ENCODE data around the gene CERS6. TPM values are rescaled to one million over a fixed set of nuclear protein-coding genes. Genes with fewer than 3 reads are reported as not detected.

Gene CERS6
- total and polyA plus RNA-seq, 10 donors = 2.5 to 22.3 (median 12.8) TPM

DNA sequence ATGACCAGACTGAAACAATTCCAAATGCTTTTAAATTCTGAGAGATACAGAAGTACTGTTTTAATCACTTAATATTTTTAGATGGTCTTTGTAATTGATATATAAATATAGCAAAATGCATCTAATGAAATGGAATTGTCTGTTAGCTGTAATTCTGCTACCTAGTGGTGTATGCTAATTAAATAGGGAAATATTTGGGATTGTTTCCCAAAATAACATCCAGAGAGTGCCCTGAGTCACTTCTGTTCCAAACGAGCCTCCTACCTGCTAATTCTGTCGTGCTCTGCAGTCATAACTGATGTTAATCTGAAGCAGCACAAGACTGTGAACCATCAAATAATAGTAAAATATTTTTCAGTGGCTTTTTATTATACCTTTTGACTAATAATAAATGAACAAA is 274.9 kb downstream of the CERS6 start:
- Histone ChIP-seq H3K27me3 (replicated peaks in 1 of 7) (no peaks in the 10 kb centered on the region), H3K36me3 (no peaks in the 10 kb centered on the region), H3K4me3 (no peak overlapping the region), H3K27ac (no peak overlapping the region), H3K9me3 (no peaks in the 10 kb centered on the region), H3K4me1 (no peaks in the 10 kb centered on the region)
- intact Hi-C loops (cut with DNase I; ENCODE audit: low total_unique reads) = no loop called here
- 79 to 91% (median 85%) methylated on average over 2 of the region's 2 CpGs for WGBS, 5 donors
- TF ChIP-seq POLR2AphosphoS5 (IDR thresholded peaks at IDR 0.05) (no peak), POLR2A (IDR thresholded peaks at IDR 0.05) (no peak)
- TF ChIP-seq, protein P1, sequence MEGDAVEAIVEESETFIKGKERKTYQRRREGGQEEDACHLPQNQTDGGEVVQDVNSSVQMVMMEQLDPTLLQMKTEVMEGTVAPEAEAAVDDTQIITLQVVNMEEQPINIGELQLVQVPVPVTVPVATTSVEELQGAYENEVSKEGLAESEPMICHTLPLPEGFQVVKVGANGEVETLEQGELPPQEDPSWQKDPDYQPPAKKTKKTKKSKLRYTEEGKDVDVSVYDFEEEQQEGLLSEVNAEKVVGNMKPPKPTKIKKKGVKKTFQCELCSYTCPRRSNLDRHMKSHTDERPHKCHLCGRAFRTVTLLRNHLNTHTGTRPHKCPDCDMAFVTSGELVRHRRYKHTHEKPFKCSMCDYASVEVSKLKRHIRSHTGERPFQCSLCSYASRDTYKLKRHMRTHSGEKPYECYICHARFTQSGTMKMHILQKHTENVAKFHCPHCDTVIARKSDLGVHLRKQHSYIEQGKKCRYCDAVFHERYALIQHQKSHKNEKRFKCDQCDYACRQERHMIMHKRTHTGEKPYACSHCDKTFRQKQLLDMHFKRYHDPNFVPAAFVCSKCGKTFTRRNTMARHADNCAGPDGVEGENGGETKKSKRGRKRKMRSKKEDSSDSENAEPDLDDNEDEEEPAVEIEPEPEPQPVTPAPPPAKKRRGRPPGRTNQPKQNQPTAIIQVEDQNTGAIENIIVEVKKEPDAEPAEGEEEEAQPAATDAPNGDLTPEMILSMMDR (IDR thresholded peaks at IDR 0.05 in 8 of 11, conservative IDR thresholded peaks at IDR 0.05 in 3 of 11) = no peak
- DNase-seq = no peak

DNA sequence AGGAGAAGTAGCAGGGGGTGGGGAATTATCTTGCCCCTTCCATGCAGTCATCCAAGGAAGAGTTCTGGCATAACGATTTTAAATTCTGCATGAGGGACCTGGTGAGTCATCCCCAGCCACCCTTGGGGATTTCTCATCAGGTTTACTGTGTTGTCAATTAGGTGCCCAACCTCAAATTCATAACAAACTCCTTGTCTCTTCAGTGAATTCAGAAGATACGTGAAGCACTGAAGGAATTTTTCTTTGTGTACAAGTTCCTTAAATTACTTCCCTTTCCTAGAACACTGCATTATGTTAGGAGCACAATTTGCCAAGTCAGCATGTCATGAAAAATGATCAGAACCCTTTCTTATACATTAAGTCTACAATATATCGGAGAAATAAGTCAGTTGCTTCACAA is 275.5 kb downstream of the CERS6 start:
- no peak overlapping the region for H3K27ac ChIP-seq
- no peaks in the 10 kb centered on the region for H3K27me3 ChIP-seq (replicated peaks in 1 of 7)
- H3K9me3 ChIP-seq = no peaks in the 10 kb centered on the region
- WGBS, 5 donors = 55 to 76% (median 70%) methylated on average over 3 of the region's 3 CpGs
- no peaks in the 10 kb centered on the region for H3K4me1 ChIP-seq
- no peaks in the 10 kb centered on the region for H3K36me3 ChIP-seq
- DNase-seq = no peak
- TF ChIP-seq POLR2AphosphoS5 (IDR thresholded peaks at IDR 0.05) (no peak), POLR2A (IDR thresholded peaks at IDR 0.05) (no peak)
- TF ChIP-seq, protein P1 (IDR thresholded peaks at IDR 0.05 in 8 of 11, conservative IDR thresholded peaks at IDR 0.05 in 3 of 11) = no peak
- no peak overlapping the region for H3K4me3 ChIP-seq
- intact Hi-C loops (cut with DNase I; ENCODE audit: low total_unique reads) = no loop called here

DNA sequence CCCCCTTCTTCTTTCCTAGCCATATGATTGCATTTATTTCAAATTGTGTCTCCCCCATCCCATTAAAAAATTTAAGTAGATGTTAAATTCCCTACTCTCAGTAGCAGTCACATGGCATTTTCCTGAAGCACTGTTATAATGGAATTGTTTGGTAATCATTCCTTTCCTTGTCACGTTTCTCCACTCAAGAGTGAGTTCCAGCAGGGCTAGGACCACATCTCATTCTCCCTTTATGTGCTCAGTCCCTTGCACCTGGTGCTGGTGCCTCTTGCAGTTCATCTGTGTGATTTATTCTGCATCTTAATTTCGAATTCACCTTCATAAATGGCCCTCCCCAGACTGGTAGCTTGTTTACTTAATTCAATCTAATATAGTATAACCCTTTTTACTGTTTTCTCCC is 276.0 kb downstream of the CERS6 start:
- DNase-seq = no peak
- intact Hi-C loops (cut with DNase I; ENCODE audit: low total_unique reads) = no loop called here
- Histone ChIP-seq H3K4me3 (no peak overlapping the region), H3K27me3 (replicated peaks in 1 of 7) (no peaks in the 10 kb centered on the region), H3K27ac (no peak overlapping the region), H3K9me3 (no peaks in the 10 kb centered on the region), H3K4me1 (no peaks in the 10 kb centered on the region), H3K36me3 (no peaks in the 10 kb centered on the region)
- no peak for TF ChIP-seq POLR2A (IDR thresholded peaks at IDR 0.05)
- TF ChIP-seq, protein P1 (IDR thresholded peaks at IDR 0.05 in 8 of 11, conservative IDR thresholded peaks at IDR 0.05 in 3 of 11) = no peak
- TF ChIP-seq POLR2AphosphoS5 (IDR thresholded peaks at IDR 0.05) = no peak
- 75 to 92% (median 83%) methylated on average over 2 of the region's 2 CpGs for WGBS, 5 donors

DNA sequence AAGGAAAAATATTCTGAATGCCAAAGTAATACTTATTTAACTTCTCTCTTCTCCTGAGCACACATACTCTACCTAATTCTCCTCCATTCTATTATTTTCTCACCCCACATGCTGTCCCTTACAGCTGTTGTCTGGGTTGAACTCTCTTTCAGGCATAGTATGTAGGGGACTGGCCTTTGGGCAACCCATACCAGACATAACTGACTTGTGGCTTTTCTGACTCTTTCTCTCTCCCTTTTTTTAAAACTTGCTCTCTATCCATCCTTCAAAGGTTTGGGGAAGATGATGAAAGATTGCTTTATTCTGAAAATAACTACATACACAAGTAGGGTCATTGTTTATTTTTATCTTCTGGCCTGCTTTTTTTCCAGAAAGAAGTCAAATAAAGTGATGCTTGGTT is 276.4 kb downstream of the CERS6 start:
- DNase-seq = no peak
- no peaks in the 10 kb centered on the region for H3K36me3 ChIP-seq
- TF ChIP-seq, protein P1 (IDR thresholded peaks at IDR 0.05 in 8 of 11, conservative IDR thresholded peaks at IDR 0.05 in 3 of 11) = no peak
- TF ChIP-seq POLR2AphosphoS5 (IDR thresholded peaks at IDR 0.05) (no peak), POLR2A (IDR thresholded peaks at IDR 0.05) (no peak)
- no peaks in the 10 kb centered on the region for H3K4me1 ChIP-seq
- no peaks in the 10 kb centered on the region for H3K27me3 ChIP-seq (replicated peaks in 1 of 7)
- no peak overlapping the region for H3K4me3 ChIP-seq
- intact Hi-C loops (cut with DNase I; ENCODE audit: low total_unique reads) = no loop called here
- no peaks in the 10 kb centered on the region for H3K9me3 ChIP-seq
- no peak overlapping the region for H3K27ac ChIP-seq

Data from spleen (tissue), 11 donors.